SJCRH30 (cell line): ENCODE data around the gene SOBP. TPM values are rescaled to one million over a fixed set of nuclear protein-coding genes. Genes with fewer than 3 reads are reported as not detected.

ENCODE experiments used
- DNase-seq, 2 experiments: peaks; one replicate each; pipeline ENCODE4 v3.0.0-alpha.2; 2015 to 2020
- H3K27ac ChIP-seq: fragments of 250-450 bp; sonication (Bioruptor Pico); 2 replicates; pipeline ENCODE4 v1.5.1; 2020; ENCODE audit warnings: mild to moderate bottlenecking, moderate library complexity
- H3K27me3 ChIP-seq: fragments of 250-450 bp; sonication (Bioruptor Pico); 2 replicates; pipeline ENCODE4 v1.5.1; 2020; ENCODE audit warnings: mild to moderate bottlenecking, moderate library complexity
- H3K36me3 ChIP-seq: fragments of 250-450 bp; sonication (Bioruptor Pico); 2 replicates; pipeline ENCODE4 v1.5.1; 2020; ENCODE audit warnings: mild to moderate bottlenecking, moderate library complexity
- H3K4me1 ChIP-seq: fragments of 250-450 bp; sonication (Bioruptor Pico); 2 replicates; pipeline ENCODE4 v1.5.1; 2020; ENCODE audit warnings: mild to moderate bottlenecking, moderate library complexity
- H3K4me3 ChIP-seq: fragments of 250-450 bp; sonication (Bioruptor Pico); 2 replicates; pipeline ENCODE4 v1.5.1; 2020; ENCODE audit warnings: mild to moderate bottlenecking, moderate library complexity
- H3K9me3 ChIP-seq: fragments of 250-450 bp; sonication (Bioruptor Pico); replicated peaks from 2 replicates; pipeline ENCODE4 v1.5.1; 2020; ENCODE audit warnings: mild to moderate bottlenecking, moderate library complexity
- total RNA-seq: library from RNA; depleted of rRNA; stranded (reverse); fragments of >200 nt; shearing (Covaris generic); gene quantifications from 2 replicates; pipeline ENCODE4 v1.2.3, GENCODE V29; 2014

SOBP gene
- total RNA-seq, 1 experiment from 2014 or later: 7.8 TPM

DNA sequence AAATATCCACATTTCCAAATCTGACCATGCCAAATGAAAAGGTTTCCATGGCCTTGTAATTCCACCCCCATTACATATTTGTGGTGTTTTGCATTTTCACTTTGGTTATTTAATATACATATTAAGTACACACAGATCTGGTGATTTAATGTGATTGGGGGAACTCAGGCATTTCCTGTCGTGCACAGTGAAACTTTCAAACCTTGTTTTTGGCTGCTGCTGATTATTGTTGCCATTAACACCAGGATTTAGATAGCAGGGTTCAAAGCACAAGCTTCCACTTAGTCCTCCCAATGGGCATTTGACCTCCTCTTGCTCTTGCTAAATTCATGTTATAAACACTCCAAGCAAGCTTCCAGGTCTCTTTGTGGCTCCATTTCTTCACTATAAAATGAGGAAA, 166.5 kb downstream of the SOBP start:
- DNase-seq: no peak
- Histone ChIP-seq H3K9me3 (no peaks in the 10 kb centered on the region), H3K36me3 (no peaks in the 10 kb centered on the region), H3K27ac (no peak overlapping the region), H3K4me1 (peaks cover 17% of the 10 kb centered on the region), H3K4me3 (no peak overlapping the region), H3K27me3 (no peaks in the 10 kb centered on the region)

DNA sequence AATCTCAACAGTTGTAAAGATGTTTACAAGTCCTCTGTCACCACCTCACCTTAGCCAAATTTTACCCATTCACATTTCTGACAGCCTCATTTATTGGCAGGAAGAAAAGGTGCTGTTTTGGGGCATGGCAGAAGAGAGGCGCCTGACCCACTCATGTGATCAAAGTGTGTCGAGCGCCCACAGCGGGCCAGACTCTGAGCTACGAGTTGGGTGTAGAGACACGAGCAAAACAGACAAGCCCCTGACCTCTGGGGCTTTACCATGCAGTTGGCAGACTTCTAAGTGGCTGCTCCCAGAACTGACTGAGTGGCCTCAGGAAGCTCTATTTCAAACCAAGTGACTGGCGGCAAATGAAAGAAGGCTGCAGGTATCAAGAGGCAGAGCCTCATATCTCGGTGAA, 167.0 kb downstream of the SOBP start:
- Histone ChIP-seq H3K4me3 (no peak overlapping the region), H3K27me3 (no peaks in the 10 kb centered on the region), H3K4me1 (peaks cover 19% of the 10 kb centered on the region), H3K36me3 (no peaks in the 10 kb centered on the region), H3K27ac (no peak overlapping the region), H3K9me3 (no peaks in the 10 kb centered on the region)
- DNase-seq: no peak

- peaks cover 24% of the 10 kb centered on the region for H3K4me1 ChIP-seq
- DNase-seq: no peak
- no peaks in the 10 kb centered on the region for H3K36me3 ChIP-seq
- H3K27me3 ChIP-seq: no peaks in the 10 kb centered on the region
- no peaks in the 10 kb centered on the region for H3K9me3 ChIP-seq
- H3K4me3 ChIP-seq: peak overlapping the region; percentile 50
- peak overlapping the region; percentile 60 for H3K27ac ChIP-seq
These were observed 167.4 kb downstream of the SOBP start for GRCh38 chr6:107657373-107657754.

DNA sequence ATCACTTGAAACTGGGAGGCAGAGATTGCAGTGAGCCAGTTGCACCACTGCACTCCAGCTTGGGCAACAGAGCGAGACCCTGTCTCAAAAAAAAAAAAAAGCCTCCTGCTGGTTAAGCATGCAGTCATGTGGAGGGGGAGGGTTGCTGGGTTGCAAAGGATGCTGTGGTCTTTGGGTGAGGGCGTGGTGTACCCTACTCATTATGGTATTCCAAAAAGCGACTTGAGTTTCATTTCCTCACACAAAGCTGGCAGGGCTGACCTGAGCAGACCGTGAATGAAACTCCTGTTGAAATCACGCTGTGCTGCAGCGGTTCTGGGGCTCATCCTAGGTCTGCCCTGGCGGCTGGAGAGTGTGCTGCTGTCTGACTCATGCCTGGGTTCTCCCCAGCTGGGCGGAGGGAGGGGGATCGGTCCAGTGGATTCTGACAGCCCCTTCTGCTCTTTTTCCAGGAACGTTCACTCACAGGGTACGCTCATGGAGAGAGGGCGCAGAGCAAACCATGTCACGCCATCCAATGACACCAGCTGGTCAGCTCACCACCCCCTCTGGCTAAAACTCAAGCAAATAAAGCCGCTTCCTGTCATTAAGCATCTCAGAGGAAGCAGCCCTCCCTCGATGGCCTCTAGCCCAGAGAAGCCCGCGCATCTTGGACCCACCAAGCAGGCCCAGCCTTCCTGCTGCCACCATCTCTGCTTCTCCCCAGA, 168.0 kb downstream of the SOBP start:
- H3K4me3 ChIP-seq: peak overlapping the region; percentile 50
- peak; percentile 89 to 90 for DNase-seq
- peaks cover 29% of the 10 kb centered on the region for H3K4me1 ChIP-seq
- H3K27me3 ChIP-seq: no peaks in the 10 kb centered on the region
- no peaks in the 10 kb centered on the region for H3K36me3 ChIP-seq
- no peaks in the 10 kb centered on the region for H3K9me3 ChIP-seq
- H3K27ac ChIP-seq: peak overlapping the region; percentile 60

GRCh38 chr6:107658920-107659865, 169.3 kb downstream of the SOBP start:
- Histone ChIP-seq H3K27me3 (no peaks in the 10 kb centered on the region), H3K4me3 (peak overlapping the region; percentile 50), H3K27ac (peak overlapping the region; percentile 60), H3K36me3 (no peaks in the 10 kb centered on the region), H3K4me1 (peaks cover 38% of the 10 kb centered on the region), H3K9me3 (no peaks in the 10 kb centered on the region)
- peak; percentile 71 to 93 for DNase-seq

DNA sequence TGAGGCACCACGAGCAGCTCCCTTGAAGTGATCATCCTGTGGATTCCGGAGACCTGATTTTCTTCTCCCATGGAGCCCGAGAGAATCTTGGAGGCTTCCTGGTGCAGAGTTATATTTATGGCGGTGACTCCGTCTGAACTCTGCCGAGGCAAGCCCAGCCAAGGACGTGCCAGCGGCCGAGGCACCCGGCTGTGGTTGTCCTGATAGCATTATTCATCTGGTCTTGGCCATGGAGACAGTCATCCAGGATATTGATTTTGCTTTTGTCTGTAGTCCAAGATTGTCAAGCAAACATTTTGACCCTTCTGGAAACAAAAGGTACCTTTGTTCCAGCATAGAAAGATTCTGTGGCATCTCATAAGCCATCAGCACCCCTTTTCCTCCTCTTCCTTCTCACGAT, 170.9 kb downstream of the SOBP start:
- Histone ChIP-seq H3K27me3 (no peaks in the 10 kb centered on the region), H3K4me3 (no peak overlapping the region), H3K9me3 (no peaks in the 10 kb centered on the region), H3K4me1 (peaks cover 48% of the 10 kb centered on the region), H3K36me3 (no peaks in the 10 kb centered on the region), H3K27ac (no peak overlapping the region)
- no peak for DNase-seq

DNA sequence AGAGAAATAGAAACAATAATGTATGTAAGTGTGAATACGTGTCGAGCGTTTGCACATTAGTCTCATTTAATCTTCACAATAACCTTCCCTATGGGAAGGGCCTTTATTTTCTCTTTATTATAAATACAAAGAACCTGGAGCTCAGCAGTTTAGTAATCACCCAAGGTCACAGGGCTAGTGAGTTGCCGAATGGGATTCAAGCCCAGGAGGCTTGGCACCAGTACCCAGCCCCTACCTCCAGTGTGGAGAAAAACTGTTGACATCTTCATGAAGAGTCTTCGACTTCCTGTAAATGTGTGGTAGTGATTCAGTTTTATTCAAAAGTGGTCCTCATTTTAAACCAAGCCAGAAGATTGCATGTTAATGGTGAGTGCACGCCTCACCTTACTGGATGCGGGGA, 171.4 kb downstream of the SOBP start:
- no peak overlapping the region for H3K4me3 ChIP-seq

DNA sequence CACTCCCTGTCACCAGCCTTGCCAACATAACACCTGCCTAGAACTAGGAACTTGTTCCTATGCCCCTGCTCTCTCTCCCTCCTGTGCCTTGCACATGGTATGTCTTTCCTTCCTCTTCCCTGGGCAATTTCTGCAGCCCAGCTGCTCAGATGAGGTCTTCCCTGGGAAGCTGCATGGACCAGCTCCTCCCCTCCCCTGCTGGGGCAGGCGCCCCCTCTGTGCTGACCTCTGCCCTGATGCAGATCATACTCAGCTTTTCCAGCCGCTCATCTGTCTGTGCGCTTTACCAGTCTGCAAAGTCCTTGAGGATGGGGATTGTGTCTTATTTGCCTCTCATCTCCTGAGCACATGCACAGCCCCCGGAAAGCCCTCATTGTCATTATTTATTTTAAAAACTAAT, 172.4 kb downstream of the SOBP start:
- H3K4me1 ChIP-seq: peaks cover 49% of the 10 kb centered on the region
- no peaks in the 10 kb centered on the region for H3K36me3 ChIP-seq
- H3K4me3 ChIP-seq: no peak overlapping the region
- no peak overlapping the region; the same call in 1 of the 2 replicates for H3K27ac ChIP-seq
- H3K9me3 ChIP-seq: no peaks in the 10 kb centered on the region
- H3K27me3 ChIP-seq: no peaks in the 10 kb centered on the region
- DNase-seq: peak in 1 of 2 experiments; percentile 33

More for the DNA sequence above, 171.4 kb downstream of the SOBP start:
- DNase-seq: no peak
- Histone ChIP-seq H3K36me3 (no peaks in the 10 kb centered on the region), H3K27ac (no peak overlapping the region), H3K4me1 (peaks cover 49% of the 10 kb centered on the region), H3K9me3 (no peaks in the 10 kb centered on the region), H3K27me3 (no peaks in the 10 kb centered on the region)

GRCh38 chr6:107663308-107663707, 173.4 kb downstream of the SOBP start:
- Histone ChIP-seq H3K4me3 (no peak overlapping the region), H3K9me3 (no peaks in the 10 kb centered on the region), H3K4me1 (peaks cover 57% of the 10 kb centered on the region), H3K27me3 (no peaks in the 10 kb centered on the region), H3K27ac (peak overlapping the region; percentile 13; the same call in 1 of the 2 replicates), H3K36me3 (no peaks in the 10 kb centered on the region)
- peak; percentile 44 to 78 for DNase-seq

GRCh38 chr6:107665382-107665781, 175.5 kb downstream of the SOBP start:
- H3K4me3 ChIP-seq: peak overlapping the region; percentile 40; the same call in 1 of the 2 replicates
- no peaks in the 10 kb centered on the region for H3K36me3 ChIP-seq
- DNase-seq: peak in 1 of 2 experiments; percentile 33
- peak overlapping the region; percentile 77 for H3K27ac ChIP-seq
- no peaks in the 10 kb centered on the region for H3K27me3 ChIP-seq
- H3K4me1 ChIP-seq: peaks cover 53% of the 10 kb centered on the region
- no peaks in the 10 kb centered on the region for H3K9me3 ChIP-seq

DNA sequence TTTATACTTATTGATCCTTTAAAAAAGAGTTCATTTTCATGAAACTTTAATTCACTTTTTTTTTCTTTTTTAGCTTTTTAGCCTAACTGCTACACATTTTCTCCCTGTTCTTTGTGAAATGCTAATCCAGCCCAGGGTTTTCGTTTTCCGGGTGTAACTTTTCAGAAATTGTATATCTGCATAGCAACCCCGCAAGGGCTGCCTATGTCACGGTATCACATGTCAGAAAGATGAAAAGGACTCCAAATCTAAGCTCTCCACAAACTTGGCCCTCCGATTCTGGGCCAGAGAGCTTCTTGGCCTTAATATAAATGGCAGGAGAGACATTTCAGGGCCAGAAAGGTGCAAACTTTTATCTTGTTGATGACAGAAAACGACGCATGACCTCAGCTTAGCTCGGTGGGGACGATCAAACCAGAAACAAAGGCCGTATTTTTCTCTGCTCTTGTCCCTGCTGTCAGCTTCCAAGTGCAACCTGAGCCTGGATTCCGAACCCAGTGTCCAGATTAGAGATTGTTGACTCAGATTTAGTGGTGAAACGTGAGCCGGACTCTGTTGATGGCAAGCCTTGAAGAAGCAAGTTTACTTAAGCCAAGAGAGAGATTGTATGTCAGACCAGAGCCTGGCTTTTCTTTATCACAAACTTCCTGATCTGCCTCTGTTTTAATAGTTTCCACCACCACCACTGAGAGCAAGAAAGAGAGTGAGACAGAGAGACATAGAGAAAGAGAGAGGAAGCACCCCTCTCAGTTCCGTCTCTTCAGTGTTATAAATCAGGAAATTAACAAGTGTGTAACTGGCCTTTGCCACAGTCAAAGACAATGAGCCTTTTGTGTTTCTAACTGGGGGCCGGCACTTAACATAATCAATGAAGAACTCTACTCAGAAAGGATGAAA, 176.4 kb downstream of the SOBP start:
- peaks cover 63% of the 10 kb centered on the region for H3K4me1 ChIP-seq
- no peaks in the 10 kb centered on the region for H3K9me3 ChIP-seq
- H3K27me3 ChIP-seq: no peaks in the 10 kb centered on the region
- peak overlapping the region; percentile 40 for H3K4me3 ChIP-seq
- H3K27ac ChIP-seq: peak overlapping the region; percentile 77
- DNase-seq: peak; percentile 73 to 90
- no peaks in the 10 kb centered on the region for H3K36me3 ChIP-seq

GRCh38 chr6:107666981-107667601, 177.2 kb downstream of the SOBP start:
- DNase-seq: no peak
- peak overlapping the region; percentile 40 for H3K4me3 ChIP-seq
- peaks cover 60% of the 10 kb centered on the region for H3K4me1 ChIP-seq
- H3K27me3 ChIP-seq: no peaks in the 10 kb centered on the region
- no peaks in the 10 kb centered on the region for H3K9me3 ChIP-seq
- no peaks in the 10 kb centered on the region for H3K36me3 ChIP-seq
- peak overlapping the region; percentile 77 for H3K27ac ChIP-seq

GRCh38 chr6:107667790-107668189, 177.9 kb downstream of the SOBP start:
- H3K36me3 ChIP-seq: no peaks in the 10 kb centered on the region
- no peak overlapping the region; the same call in 1 of the 2 replicates for H3K27ac ChIP-seq
- no peaks in the 10 kb centered on the region for H3K9me3 ChIP-seq
- H3K4me1 ChIP-seq: peaks cover 53% of the 10 kb centered on the region
- no peaks in the 10 kb centered on the region for H3K27me3 ChIP-seq
- peak; percentile 58 to 77 for DNase-seq
- no peak overlapping the region for H3K4me3 ChIP-seq
